Parathyroid adenoma (tissue), 2 donors: ENCODE measurements around the gene C5orf24.
"Not testable (repeated sequence)": the region's sequence is repeated elsewhere in the genome, so short reads cannot be mapped to it uniquely, and the experiment has no call there.

ENCODE experiments used
- H2AFZ ChIP-seq: fragments of 300-600 bp; sonication (generic); one replicate; pipeline ENCODE4 v1.7.0; 2017; ENCODE audit warnings: antibody characterized with exemption, mild to moderate bottlenecking
- H3K27ac ChIP-seq: fragments of 300-600 bp; sonication (generic); one replicate; pipeline ENCODE4 v1.7.0; 2017
- H3K27me3 ChIP-seq: fragments of 300-600 bp; sonication (generic); one replicate; pipeline ENCODE4 v1.7.0; 2017; ENCODE audit warnings: low read length; ENCODE audit not compliant: control insufficient read depth, insufficient read depth
- H3K36me3 ChIP-seq: fragments of 300-600 bp; sonication (generic); one replicate; pipeline ENCODE4 v1.7.0; 2017; ENCODE audit warnings: low read length; ENCODE audit not compliant: control insufficient read depth, insufficient read depth
- H3K4me1 ChIP-seq: fragments of 300-600 bp; sonication (generic); one replicate; pipeline ENCODE4 v1.7.0; 2017; ENCODE audit warnings: control low read depth
- H3K4me2 ChIP-seq: fragments of 300-600 bp; sonication (generic); one replicate; pipeline ENCODE4 v1.7.0; 2017; ENCODE audit warnings: low read length
- H3K4me3 ChIP-seq: fragments of 300-600 bp; sonication (generic); one replicate; pipeline ENCODE4 v1.7.0; 2017; ENCODE audit warnings: low read depth, low read length
- H3K79me2 ChIP-seq: fragments of 300-600 bp; sonication (generic); one replicate; pipeline ENCODE4 v1.7.0; 2017; ENCODE audit warnings: control low read depth
- H3K9ac ChIP-seq: fragments of 300-600 bp; sonication (generic); one replicate; pipeline ENCODE4 v1.7.0; 2017; ENCODE audit warnings: mild to moderate bottlenecking
- H3K9me3 ChIP-seq: fragments of 300-600 bp; sonication (generic); one replicate; pipeline ENCODE4 v1.7.0; 2017; ENCODE audit warnings: low read length; ENCODE audit not compliant: control insufficient read depth
- TF ChIP-seq, protein P1 (sequence below): fragments of 300-600 bp; sonication (generic); IDR thresholded peaks from one replicate; pipeline ENCODE4 v1.7.0; 2017; ENCODE audit warnings: antibody characterized with exemption, mild to moderate bottlenecking
- donor health status: primary hyperparathyroidism.

The C5orf24 gene

DNA sequence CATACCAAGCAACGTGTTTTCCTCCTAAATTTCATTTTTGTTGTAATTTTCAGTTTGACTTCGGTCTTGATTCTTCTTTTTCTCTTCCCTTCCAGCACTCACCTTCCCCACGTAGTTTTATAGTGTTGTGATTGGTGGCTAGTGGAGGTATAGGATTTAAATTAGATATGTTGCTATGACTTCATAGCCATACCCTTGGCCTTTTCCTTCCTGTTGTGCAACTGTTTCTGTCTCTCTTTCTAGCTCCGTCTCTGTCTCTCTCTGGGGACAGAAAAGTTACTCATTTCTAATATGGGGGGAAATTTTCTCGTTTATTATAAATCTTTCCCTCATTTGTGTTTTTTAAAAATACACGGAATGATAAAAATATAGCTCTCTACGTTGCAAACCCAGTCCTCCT is 20.6 kb upstream of the C5orf24 start:
- Histone ChIP-seq H3K9me3 (no peaks in the 10 kb centered on the region), H2AFZ (no peak overlapping the region), H3K36me3 (no peaks in the 10 kb centered on the region), H3K27ac (no peak overlapping the region), H3K27me3 (no peaks in the 10 kb centered on the region), H3K9ac (no peak overlapping the region), H3K4me2 (no peak overlapping the region), H3K4me3 (no peak overlapping the region), H3K79me2 (no peaks in the 10 kb centered on the region), H3K4me1 (no peaks in the 10 kb centered on the region)
- TF ChIP-seq, protein P1, sequence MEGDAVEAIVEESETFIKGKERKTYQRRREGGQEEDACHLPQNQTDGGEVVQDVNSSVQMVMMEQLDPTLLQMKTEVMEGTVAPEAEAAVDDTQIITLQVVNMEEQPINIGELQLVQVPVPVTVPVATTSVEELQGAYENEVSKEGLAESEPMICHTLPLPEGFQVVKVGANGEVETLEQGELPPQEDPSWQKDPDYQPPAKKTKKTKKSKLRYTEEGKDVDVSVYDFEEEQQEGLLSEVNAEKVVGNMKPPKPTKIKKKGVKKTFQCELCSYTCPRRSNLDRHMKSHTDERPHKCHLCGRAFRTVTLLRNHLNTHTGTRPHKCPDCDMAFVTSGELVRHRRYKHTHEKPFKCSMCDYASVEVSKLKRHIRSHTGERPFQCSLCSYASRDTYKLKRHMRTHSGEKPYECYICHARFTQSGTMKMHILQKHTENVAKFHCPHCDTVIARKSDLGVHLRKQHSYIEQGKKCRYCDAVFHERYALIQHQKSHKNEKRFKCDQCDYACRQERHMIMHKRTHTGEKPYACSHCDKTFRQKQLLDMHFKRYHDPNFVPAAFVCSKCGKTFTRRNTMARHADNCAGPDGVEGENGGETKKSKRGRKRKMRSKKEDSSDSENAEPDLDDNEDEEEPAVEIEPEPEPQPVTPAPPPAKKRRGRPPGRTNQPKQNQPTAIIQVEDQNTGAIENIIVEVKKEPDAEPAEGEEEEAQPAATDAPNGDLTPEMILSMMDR: no peak

DNA sequence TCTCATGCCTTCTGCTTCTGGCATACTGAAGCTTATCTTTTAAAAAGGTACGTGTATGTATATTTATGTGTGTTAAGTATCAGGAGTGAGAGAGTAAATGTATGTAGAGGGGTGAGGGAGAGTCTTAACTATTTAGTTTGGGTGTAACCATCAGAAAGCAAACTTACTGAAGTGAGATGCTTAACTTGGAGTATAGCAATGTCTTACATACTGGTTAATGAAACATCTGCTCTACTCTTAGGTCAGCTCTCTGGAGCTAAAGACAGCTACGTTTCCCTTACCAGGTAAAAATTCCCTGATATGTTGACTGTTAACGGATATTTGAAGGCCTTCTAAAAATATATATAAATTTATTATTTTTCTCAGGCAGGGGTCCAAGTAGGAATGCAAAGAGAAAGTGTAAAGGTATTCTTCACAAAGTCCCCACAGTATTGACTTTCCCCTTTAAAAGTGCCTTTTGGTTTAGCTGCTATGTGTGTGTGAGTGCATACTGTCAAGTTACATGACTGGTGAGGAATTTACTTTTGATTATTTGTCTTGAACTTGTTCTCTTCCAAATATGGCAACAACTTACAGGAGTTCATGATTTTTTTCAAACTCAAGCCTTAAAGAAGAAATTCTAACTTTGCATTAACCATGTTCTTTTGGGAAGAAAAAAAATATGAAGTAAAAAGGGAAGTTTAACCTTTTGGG is 12.3 kb upstream of the C5orf24 start:
- Histone ChIP-seq H3K4me1 (no peaks in the 10 kb centered on the region), H3K27ac (no peak overlapping the region), H3K4me2 (no peak overlapping the region), H2AFZ (no peak overlapping the region), H3K9me3 (no peaks in the 10 kb centered on the region), H3K9ac (no peak overlapping the region), H3K36me3 (no peaks in the 10 kb centered on the region), H3K4me3 (no peak overlapping the region), H3K79me2 (no peaks in the 10 kb centered on the region), H3K27me3 (no peaks in the 10 kb centered on the region)
- TF ChIP-seq, protein P1: no peak

DNA sequence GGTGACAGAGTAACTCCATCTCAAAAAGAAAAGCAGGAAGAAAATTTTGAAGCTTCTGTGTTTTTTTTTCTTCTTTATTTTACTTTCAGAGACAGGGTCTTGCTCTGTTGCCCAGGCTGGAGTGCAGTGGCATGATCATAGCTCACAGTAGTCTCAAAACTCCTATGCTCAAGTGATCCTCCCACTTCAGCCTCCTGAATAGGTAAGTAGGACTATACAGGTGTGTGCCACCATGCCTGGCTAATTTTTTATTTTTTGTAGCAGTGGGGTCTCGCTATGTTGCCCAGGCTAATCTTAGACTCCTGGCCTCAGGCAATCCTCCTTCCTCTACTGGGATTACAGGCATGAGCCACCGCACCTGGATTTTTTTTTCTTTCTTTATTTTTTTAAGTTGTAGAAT is 10.1 kb upstream of the C5orf24 start:
- TF ChIP-seq, protein P1: no peak
- no peak overlapping the region for H2AFZ ChIP-seq
- H3K36me3 ChIP-seq: no peaks in the 10 kb centered on the region
- H3K27ac ChIP-seq: no peak overlapping the region
- no peaks in the 10 kb centered on the region for H3K9me3 ChIP-seq
- H3K4me3 ChIP-seq: no peak overlapping the region
- no peaks in the 10 kb centered on the region for H3K27me3 ChIP-seq
- H3K4me2 ChIP-seq: no peak overlapping the region
- no peak overlapping the region for H3K9ac ChIP-seq
- no peaks in the 10 kb centered on the region for H3K4me1 ChIP-seq
- H3K79me2 ChIP-seq: no peaks in the 10 kb centered on the region

DNA sequence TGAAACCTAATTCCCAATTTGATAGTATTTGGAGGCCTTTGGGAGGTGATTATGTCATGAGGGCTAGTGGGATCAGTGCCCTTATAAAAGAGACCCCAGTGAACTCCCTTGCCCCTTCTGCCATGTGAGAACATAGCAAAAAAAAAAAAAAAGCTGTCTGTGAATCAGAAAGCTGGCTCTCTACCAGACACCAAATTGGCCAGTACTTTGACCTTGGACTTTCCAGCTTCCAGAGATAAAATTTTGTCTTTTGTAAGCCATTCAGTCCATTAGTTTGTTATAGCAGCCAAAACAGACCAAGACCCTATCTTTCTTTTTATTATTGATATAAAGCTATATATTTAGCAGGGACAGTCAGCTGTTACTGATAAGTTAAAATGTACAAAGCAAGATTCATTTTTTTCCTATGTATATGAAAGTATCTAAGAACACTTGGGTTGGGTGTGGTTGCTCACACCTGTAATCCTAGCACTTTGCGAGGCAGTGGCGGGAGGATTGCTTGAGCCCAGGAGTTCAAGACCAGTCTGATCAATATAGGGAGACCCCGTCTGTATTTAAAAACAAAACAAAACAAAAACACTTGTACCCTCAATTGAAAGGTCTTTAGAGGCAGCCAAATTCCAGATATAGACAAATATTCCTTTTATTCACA is 8.1 kb upstream of the C5orf24 start:
- Histone ChIP-seq H3K79me2 (no peaks in the 10 kb centered on the region), H3K4me3 (no peak overlapping the region), H3K9ac (no peak overlapping the region), H3K27me3 (no peaks in the 10 kb centered on the region), H3K4me2 (no peak overlapping the region), H3K27ac (no peak overlapping the region), H3K9me3 (no peaks in the 10 kb centered on the region), H2AFZ (no peak overlapping the region), H3K36me3 (no peaks in the 10 kb centered on the region), H3K4me1 (no peaks in the 10 kb centered on the region)
- TF ChIP-seq, protein P1: no peak

DNA sequence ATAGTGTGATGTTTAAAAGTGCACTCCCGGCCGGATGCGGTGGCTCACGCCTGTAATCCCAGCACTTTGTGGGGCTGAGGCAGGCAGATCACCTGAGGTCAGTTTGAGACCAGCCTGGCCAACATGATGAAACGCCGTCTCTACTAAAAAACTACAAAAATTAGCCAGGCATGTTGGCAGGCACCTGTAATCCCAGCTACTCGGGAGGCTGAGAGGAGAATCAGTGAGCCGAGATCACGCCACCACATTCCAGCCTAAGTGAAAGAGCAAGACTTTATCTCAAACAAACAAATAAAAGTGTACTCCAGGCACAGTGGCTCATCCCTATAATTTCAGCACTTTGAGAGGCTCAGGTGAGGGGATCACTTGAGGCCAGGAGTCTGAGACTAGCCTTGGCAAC is 7.4 kb upstream of the C5orf24 start:
- not testable (repeated sequence) for H3K4me1 ChIP-seq, H3K4me3 ChIP-seq, H3K27me3 ChIP-seq, H3K79me2 ChIP-seq, H3K9ac ChIP-seq, H3K36me3 ChIP-seq, H3K9me3 ChIP-seq, H3K27ac ChIP-seq, H3K4me2 ChIP-seq, H2AFZ ChIP-seq
